Right lobe of liver (tissue), 6 donors: ENCODE data around the gene ARHGAP23. TPM values are rescaled to one million over a fixed set of nuclear protein-coding genes. Genes with fewer than 3 reads are reported as not detected.

Experiments used
- ATAC-seq, 4 donors: fragments of 200-7000 bp; cut with Tn5 transposase; one replicate each; pipeline ENCODE4 v1.9.1; 2020; ENCODE audit warnings: mild to moderate bottlenecking in 4 of 4, moderate library complexity in 4 of 4
- DNase-seq, 3 donors: peaks; one replicate each; pipeline ENCODE4 v3.0.0-alpha.2; 2020
- H3K27ac ChIP-seq, 3 donors: fragments of 200-600 bp; one replicate each; pipeline ENCODE4 v1.8.0; 2022
- H3K27me3 ChIP-seq, 2 donors: fragments of 200-600 bp; one replicate each; pipeline ENCODE4 v1.8.0; 2022
- H3K36me3 ChIP-seq, 4 donors: fragments of 200-600 bp; sonication (generic) in 1 of 4; one replicate each; pipeline versions ENCODE4 v1.5.1 to v1.8.0; 2017 to 2022; ENCODE audit warnings: control low read depth in 1 of 4
- H3K4me1 ChIP-seq, 4 donors: fragments of 200-600 bp; sonication (generic) in 1 of 4; one replicate each; pipeline versions ENCODE4 v1.5.1 to v1.8.0; 2017 to 2022; ENCODE audit warnings: control low read depth in 1 of 4
- H3K4me3 ChIP-seq, 3 donors: fragments of 200-600 bp; one replicate each; pipeline ENCODE4 v1.8.0; 2022
- H3K9me3 ChIP-seq, 4 donors: fragments of 200-600 bp; sonication (generic) in 1 of 4; one replicate each; pipeline versions ENCODE4 v1.5.1 to v1.8.0; 2017 to 2022; ENCODE audit warnings: control low read depth in 1 of 4
- CTCF ChIP-seq, 4 donors: fragments of 200-600 bp in 3 of 4; fragments of 450-650 bp in 1 of 4; IDR thresholded peaks; one replicate each; pipeline versions ENCODE4 v1.5.1 to v1.8.0; 2016 to 2022; ENCODE audit warnings: antibody characterized with exemption in 4 of 4, mild to moderate bottlenecking in 2 of 4
- POLR2A ChIP-seq: fragments of 450-650 bp; IDR thresholded peaks from one replicate; pipeline ENCODE4 v1.6.1; 2017; ENCODE audit warnings: antibody characterized with exemption, mild to moderate bottlenecking
- WGBS: methylation state at CpG from one replicate; pipeline ENCODE4 v1.1.6; 2018; ENCODE audit warnings: low coverage, low lambda C conversion rate; ENCODE audit not compliant: insufficient coverage; ENCODE audit errors: missing lambda C conversion rate; 5-methylcytosine and 5-hydroxymethylcytosine counted together
- intact Hi-C, 2 donors: fragments of 100-400 bp; cut with DNase I; formaldehyde crosslinking; loops; one replicate each; pipeline versions ENCODE4 v1.11.2 to v1.14.1; 2022
- total RNA-seq, 6 experiments: library from RNA; depleted of rRNA in 2 of 6; stranded (reverse); fragments of >200 nt in 2 of 6; fragmentation: NEBNext Ultra II Directional in 3 of 6; extraction: Animal tissue kit (Norgen Biotek cat#: 25700) in 3 of 6; gene quantifications; one replicate each; pipeline versions ENCODE4 v1.1.0 to v1.2.4, GENCODE V29; 2016 to 2023
- donor health status: DM: no; HTN: yes; CAD: no.
- donor health status: DM: no; HTN: no; CAD: no.
- donor health status: DM: no; HTN: no; CAD: no.
- donor health status: DM: no; HTN: yes; CAD: no.
- donor health status: DM: no; HTN: yes; CAD: no.

ARHGAP23 gene
- total RNA-seq, 6 experiments from 2014 or later: 1.4 to 9.5 (median 3.8) TPM

- intact Hi-C loops: no loop called here
- Histone ChIP-seq H3K36me3 (no peaks in the 10 kb centered on the region), H3K4me3 (no peak overlapping the region), H3K9me3 (no peaks in the 10 kb centered on the region), H3K27ac (no peak overlapping the region), H3K4me1 (no peaks in the 10 kb centered on the region), H3K27me3 (no peaks in the 10 kb centered on the region)
- no peak for TF ChIP-seq CTCF (IDR thresholded peaks at IDR 0.05)
- no peak for TF ChIP-seq POLR2A
- ATAC-seq (peak in 1 of 4 donors; percentile 4), DNase-seq (no peak)
- WGBS: 94% methylated on average over 3 of the region's 9 CpGs
Observed at GRCh38 chr17:38551121-38551520, 122.9 kb downstream of the ARHGAP23 start.

DNA sequence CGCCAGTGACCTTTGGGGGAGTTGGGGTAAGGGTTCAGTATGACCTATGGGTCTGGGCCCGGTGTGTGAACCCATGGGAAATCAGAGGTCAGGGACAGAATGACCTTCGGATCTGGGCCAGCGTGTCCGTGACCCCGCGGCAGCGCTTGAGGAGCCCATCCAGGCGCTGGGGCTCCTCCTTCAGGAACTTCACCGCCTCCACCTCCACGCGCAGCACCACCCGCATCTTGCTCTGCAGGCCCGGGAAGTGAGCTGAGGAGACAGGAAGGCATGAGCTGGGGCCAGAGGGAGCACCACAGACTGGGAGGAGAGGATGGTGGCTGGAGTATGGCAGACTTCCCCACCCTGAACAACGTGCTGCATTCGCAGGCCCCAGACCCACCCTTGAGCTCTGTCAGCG lies 124.1 kb downstream of the ARHGAP23 start:
- WGBS: 89% methylated on average over 3 of the region's 17 CpGs
- Histone ChIP-seq H3K9me3 (no peaks in the 10 kb centered on the region), H3K4me3 (no peak overlapping the region), H3K27me3 (no peaks in the 10 kb centered on the region), H3K4me1 (peaks cover 0 to 5% (median 2%) of the 10 kb centered on the region in 4 donors), H3K27ac (no peak overlapping the region), H3K36me3 (no peaks in the 10 kb centered on the region)
- DNase-seq: no peak
- TF ChIP-seq POLR2A (no peak), CTCF (IDR thresholded peaks at IDR 0.05) (no peak)
- no peak for ATAC-seq
- intact Hi-C loops: no loop called here

DNA sequence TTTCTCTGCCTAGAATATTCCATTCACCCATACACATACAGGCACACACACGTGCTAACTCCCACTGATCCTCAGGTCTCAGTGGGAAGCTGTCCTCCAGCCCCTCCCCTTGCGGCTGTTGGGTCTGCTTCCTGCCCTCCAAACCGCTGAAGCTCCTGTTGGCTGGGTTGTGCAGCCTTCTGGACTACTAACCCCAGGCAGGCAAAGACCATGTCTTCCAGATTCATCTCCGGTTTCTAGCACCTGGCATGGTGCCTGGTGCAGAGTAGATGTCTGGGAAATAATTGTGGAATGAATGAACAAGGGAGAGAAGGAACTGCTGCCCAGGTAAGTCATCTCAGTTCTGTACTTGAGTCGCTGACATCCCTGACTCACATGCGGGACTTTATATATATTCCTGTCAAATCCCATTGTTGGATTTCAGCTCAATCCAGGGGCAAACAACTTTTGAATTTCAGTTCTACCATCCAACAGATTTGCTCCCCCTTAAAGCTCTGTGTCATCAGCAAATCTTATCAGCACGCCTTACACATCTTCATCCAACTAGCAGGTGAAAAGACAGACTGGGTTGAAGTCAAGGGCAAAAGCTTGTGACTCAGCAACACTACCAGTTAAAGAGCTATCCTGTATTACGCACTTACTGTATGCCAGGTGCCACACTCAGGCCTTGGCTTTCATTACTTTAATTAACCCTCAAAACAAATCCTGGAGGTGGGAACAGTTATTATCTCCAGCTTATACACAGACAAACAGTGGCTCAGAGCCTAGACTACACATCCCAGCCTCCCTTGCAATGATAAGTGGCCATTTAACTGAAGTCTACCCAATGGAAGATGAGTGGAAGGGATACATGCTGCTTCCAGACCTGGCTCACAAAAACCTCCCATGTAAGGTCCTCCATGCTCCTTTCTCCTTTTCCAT lies 126.4 kb downstream of the ARHGAP23 start:
- DNase-seq (no peak), ATAC-seq (no peak)
- Histone ChIP-seq H3K27me3 (no peaks in the 10 kb centered on the region), H3K9me3 (no peaks in the 10 kb centered on the region), H3K4me3 (no peak overlapping the region), H3K27ac (no peak overlapping the region), H3K4me1 (peaks cover 0 to 22% (median 10%) of the 10 kb centered on the region in 4 donors), H3K36me3 (no peaks in the 10 kb centered on the region)
- intact Hi-C loops: no loop called here
- WGBS: 65% methylated on average over 6 of the region's 8 CpGs
- TF ChIP-seq POLR2A: no peak
- no peak for TF ChIP-seq CTCF (IDR thresholded peaks at IDR 0.05)

DNA sequence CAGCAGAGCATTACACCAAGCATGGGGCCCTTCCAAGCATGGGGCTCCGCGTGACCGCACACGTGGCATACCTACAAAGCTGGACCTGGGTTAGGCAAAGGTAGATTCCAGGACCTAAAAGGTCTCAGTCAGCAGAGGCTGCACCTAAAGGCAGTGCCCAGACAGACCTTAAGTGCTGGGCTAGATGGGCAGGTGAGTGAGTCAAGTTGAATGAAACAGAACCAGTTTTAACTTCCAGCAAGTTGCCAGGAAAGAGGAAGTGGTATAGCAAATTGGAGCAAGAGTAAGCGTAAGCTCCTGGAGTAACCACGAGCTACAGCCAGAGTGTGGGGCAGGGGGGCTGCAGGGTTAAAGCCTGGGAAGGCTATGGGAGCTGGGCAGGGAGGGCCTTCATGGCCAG lies 128.0 kb downstream of the ARHGAP23 start:
- intact Hi-C loops: no loop called here
- ATAC-seq: no peak
- H3K36me3 ChIP-seq: no peaks in the 10 kb centered on the region
- 85% methylated on average over 6 of the region's 6 CpGs for WGBS
- H3K4me1 ChIP-seq: peaks cover 0 to 31% (median 13%) of the 10 kb centered on the region in 4 donors
- no peak overlapping the region for H3K4me3 ChIP-seq
- no peaks in the 10 kb centered on the region for H3K9me3 ChIP-seq
- TF ChIP-seq POLR2A (no peak), CTCF (IDR thresholded peaks at IDR 0.05) (no peak)
- no peaks in the 10 kb centered on the region for H3K27me3 ChIP-seq
- H3K27ac ChIP-seq: no peak overlapping the region
- no peak for DNase-seq
